Stimulated activated CD8-positive, alpha-beta memory T cell treated with anti-CD3 and anti-CD28 coated beads, Interleukin-4, amount 100 ng/mL, for 48 hours (primary cell): ENCODE measurements around the gene MVK.

Experiments used
- DNase-seq: peaks from one replicate; pipeline ENCODE4 v3.0.0-alpha.2; 2020

Gene MVK

DNA sequence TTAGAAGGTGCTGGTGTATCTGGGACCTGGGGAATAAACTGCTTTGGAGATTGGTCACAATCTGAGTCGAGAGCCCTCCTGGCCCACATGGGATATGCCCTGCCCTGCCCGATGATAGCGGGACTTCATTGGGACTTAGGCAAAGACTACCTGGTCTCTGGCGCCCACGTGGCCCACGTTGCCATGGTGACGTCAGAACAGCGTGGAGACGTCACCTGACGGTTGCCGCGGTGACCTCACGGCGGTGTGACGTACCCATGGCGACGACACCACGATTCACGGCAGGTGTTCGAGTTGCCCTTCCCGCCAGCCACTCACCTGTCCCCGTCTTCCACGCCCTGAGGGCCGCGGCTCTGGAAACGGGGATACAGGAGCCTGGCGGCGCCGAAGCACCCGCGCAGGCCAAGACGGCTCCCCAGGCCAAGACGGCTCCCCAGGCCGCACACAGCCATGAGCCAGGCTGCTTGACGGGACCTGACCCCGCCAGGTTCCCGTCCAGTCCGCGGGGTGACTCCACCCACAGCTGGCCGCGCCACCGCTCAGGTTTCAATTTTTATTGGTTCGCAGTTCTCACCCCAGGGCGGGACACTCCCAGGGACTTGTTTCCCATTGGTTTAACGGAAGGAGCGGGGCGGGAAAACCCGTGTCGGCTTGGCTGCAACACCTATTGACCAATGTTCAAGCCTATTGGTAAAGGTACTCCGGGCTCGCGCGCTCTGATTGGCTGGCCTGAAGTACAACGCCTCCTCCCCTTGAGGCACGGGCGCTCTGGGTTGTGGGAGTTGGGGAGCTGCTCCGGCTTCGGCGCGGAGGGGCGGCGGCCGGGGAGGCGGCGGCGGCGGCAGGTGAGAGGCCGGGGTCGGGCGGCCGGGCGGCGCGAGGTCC lies at the start of gene MVK, which contains the start of gene MMAB:
TSS of gene MVK (plus strand) at position 766 of the 885 bp plus-strand sequence. CDS start 1,029 bp downstream, outside the sequence.
TSS of gene MMAB (minus strand) at position 476 of the 885 bp plus-strand sequence. CDS start at position 452, 24 bp downstream.
- peak; percentile 97 for DNase-seq

DNA sequence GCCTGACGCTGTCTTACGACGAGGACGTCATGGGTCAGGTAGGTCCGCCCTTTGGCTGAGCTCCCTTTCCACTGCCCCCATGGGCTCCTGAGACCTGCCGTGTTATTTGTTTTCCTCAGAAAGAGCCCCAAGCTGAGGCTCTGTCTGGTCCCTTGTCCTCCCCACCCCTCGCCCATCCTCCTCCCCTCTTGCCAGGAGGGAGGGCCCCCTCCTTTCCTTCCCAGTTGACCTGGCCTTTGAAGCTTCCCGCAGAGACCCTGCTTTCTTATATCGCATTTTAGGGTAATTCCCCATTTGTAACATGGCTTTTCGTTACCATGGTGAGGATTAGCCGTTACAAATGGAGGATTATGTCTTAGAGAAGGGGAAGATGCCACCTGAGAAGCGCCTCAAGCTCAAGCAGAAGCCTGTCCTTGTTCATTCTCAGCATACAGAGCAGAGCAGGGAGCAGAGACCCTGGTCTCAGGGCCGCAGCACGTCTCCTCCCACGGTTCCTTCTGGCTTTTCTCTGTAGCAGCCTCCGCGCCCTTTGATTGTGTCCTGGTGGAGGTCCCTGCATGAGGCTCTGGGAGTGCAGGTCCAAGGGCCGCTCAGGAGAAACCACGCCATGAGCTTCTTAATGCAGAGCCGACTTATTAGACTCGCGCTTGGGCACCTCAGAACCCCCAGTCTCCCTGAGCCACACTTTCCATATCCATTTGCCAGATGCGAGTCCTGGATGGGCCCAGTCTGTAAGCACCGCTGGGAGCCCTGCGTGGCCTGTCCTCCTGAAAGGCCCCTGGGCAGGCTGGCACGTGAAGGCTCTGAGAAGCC lies 48.9 kb upstream of the MVK start:
- no peak for DNase-seq

DNA sequence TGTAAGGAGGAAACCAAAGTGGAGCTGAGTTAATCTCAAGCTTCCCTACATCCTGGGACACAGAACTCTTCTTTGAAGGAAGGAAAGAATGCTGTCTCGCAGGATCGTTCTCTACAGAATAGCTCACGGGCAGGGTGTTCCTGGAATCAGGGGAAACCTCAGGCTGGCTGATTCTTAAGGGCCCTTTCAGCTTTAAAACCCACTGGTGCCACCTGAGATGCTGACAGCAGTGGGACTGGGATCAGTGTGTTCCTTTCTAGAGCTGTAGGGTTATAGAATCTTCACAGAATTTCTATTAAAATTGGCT lies 48.4 kb upstream of the MVK start:
- no peak for DNase-seq

DNA sequence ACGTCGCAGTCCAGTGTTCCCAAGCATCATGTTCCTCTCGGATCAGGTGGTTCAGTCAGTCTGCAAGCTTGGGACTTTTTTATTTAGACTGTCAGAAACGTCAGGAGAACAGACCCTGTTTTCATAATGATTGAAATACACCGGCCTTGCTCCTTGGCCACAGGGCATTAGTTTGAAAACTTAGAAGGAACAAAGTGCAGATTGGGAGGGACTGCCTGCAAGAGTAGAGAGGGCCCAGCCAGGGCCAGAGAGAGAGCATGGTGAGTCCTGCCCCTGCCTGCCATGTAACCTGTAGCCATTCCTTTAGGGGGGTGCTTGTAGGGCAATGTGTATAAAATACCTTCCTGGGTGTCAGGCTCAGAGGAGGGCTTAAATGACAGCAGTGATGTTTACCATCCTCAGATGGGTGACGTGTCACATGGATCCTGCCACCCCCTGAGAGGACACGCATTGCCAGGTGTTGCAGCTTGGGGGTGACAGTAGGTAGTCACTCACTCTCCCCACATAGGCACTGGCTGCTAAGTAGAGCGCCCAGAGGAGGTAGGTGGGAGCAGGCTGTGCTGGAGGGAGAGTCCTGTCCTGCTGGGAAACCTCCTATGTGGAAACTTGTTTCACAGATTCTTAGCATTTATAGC lies 46.0 kb upstream of the MVK start:
- no peak for DNase-seq

DNA sequence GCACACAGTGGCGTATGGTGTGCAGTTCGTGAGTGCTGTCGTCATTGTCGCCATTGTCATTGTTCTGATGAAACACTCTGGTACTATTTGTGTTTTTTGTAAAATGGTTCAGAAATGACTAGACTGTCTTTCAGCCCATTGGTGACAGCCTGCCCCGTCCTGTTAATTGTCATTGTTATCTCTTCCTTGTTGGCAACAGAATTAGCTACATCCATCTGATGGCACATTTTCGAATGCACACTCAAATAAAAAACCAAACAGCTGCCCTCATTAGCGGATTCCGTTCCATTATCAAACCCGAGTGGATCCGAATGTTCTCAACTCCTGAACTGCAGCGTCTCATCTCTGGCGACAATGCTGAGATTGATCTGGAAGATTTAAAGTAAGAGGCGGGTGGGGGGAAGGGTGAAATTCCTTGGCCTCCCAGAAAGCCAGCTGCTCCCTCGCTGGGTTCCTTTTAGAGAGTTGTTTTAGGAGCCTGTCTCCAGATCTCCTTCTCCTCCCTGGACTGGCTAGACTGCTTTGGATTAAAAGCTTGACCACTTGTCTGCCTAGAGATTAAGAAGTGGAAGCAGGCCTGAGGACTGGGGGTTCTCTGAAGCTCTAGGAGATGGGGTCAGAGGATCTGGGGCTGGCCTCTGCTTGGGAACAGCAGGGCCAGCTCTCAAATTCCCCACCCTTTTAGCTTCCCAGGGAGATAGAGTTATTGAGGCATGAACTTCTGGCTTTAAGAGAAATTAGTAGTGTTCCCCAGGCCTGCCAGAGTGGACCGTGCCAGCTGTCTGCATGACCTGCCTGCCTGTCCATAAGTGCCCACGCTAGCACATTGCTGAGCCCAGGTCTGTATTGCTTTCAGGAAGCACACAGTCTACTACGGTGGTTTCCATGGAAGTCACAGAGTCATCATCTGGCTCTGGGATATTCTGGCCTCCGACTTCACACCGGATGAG lies 43.6 kb upstream of the MVK start:
- DNase-seq = no peak

DNA sequence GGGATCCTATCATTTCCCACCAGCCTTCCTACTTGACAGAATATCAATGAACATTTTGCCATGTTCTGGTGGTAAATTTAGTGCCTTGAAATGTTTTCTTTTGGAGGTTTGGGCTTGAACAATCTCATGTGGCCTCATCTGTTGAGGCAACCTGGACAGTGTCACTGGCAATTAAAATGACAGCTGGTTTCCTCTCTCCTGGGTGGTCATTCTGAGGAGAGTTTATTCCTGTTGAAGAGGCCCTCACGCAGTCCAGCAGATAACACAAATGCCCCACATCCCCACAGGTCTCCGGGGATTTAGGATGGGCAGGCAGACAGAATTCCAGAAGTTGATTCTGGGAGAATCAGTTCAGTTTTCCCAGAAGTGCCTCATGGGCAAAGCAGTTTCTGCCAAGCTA lies 42.2 kb upstream of the MVK start:
- DNase-seq = no peak

DNA sequence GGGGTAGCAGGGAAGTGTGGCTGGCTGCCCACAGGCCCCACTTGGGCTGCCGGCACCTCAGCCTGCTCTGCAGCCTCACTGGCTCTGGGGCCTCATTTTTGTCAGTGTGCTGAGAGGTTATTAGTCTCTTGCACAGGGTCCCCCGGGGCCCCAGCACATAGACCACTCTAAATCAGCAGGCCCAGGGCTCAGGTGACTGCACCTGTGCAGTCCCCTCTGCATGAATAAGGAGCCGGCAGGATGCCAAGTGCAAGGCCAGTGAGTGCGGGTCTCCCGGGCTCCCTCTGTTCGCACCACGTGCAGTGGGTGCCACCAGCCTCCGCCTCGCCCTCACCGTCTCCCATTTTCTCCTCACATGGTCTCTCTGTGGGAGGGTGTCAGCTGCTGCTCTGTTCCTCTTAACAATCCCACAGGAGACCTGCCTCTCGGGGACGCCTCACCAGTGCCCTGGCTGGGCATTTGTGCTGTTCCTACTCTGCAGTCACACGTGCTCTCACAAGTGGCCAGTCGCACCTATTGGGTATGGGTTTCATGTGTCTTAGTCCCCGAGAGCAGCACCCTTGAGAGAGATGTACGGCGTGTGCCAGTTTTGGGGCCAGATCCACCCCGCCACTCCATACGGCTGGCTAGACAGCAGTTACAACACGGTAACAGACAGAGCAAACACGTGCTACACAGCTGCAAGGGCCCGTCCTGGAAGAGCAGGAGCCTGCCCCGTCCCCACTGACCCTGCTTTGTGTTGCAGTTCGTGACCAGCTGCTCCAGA lies 40.7 kb upstream of the MVK start:
- DNase-seq = no peak

DNA sequence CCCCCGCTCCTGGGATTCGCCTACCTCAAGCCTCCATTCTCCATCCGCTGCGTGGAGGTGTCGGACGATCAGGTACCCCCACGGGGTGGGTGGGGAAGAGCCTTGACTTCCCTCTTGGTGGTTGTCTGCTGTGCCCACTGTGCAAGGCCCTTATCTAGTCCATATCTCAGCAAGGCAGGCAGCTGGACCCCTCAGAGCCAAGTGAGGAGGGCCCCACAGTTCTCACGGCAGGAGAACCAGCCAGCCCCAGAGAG lies 40.2 kb upstream of the MVK start:
- DNase-seq = no peak

DNA sequence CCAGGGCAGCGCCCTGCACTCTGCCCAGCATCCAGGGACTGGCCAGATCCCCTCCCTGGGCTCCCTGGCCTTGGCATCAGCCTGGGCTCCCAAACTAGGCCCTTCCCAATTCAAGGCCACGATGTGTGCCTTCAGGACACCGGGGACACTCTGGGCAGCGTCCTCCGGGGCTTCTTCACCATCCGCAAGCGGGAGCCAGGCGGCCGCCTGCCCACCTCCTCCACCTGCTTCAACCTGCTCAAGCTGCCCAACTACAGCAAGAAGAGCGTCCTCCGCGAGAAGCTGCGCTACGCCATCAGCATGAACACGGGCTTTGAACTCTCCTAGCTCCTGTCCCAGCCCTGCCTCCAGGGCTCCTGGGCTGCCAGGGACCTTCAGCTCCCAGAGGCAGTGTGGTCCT lies 39.1 kb upstream of the MVK start:
- DNase-seq = no peak

DNA sequence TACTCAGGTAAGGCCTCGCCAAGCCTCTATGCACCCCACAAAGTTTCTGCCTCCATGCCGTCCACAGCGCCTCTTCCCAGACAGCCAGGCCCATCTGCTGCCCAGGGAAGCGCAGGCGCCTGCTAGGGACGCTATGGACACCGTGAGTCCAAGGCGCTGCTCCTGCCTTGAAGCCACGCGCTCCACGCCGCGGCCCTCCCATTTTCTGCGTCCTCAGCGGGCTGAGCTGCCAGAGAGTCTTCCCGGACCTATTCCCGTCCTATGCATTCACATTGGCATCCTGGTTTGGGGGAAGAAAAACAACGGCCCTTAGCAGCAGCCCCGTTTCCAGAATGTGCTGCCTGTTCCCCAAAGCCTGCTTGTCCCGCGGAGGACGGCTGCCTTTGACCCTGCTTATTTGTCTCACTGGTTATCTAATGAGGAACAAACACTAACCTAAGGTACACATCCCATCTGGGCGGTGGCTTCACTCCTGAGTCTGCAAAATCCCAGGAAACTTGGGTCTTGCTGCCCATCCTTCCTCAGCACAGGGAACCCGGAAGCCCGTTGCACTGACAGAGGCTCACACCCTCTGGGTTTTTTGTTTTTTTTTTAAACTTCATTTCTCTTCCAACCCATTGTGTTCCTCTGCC lies 38.2 kb upstream of the MVK start:
- no peak for DNase-seq

DNA sequence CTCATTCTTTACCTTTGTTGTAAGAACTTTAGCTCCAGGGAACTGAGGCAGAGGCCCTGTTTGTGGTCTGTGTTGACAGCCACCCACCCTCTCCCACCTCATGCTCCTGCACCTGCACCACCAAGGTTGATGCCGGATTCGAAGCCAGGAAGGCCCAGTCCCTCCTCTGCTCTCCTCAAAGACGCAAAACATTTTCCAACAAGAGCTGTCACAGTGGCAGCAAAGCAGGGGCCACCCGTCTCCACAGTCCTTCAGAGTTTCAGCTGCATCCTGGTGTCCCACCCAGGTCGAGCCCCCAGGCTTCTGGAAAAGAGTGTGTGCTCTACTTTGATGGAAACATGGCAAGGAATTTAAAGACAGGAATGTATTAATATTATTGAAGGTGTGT lies 37.7 kb upstream of the MVK start:
- no peak for DNase-seq

DNA sequence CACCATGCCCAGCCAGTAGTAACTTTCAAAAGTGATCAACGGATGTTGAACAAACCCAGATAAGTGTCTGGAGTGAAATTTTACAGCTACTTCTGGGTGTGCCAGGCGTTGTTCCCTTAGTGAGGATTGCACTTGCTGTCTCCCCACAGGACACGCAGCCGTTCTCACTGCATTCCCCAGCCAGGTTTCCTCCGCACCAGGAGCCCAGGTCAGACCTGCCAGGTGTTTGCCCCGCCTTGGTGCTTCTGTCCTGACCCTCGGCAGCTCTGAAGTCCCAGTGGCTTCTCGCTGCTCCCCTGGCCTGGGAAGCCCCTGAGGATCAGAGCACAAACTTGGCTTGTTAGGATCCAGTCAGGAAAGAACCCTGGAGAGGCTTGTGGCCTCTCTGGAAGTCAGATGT lies 36.5 kb upstream of the MVK start:
- no peak for DNase-seq

DNA sequence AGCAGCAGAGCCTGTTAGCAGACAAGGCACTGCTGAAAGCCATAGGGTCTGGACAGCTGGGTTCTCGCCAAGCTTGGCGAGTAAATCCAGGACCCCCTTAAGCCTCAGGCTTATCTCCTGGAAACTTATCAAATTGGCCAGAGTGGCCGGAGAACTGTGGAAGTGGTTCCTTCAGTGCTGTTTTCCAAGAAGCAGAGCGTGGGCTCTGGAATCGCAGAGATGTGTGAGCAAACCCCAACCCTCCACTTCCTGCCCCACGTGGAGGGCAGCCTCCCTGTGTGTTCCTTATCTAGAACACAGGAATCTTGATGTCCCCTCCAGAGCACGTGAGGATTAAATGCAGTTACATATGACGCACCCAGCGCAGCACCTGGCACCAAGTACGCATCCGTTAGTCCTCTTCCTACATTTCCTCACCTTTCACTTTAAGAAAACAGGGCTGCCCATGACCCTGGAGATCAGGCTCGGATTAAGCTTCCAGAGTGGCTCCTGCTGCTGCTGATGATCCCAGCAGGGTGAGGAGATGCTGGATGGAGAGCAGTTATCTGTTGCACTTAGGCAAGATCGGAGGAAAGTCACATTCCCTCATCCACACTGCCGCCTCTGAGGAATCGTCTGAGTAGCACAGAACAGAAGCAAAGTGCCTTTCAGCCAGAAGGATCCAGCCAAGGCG lies 35.3 kb upstream of the MVK start:
- DNase-seq = no peak

DNA sequence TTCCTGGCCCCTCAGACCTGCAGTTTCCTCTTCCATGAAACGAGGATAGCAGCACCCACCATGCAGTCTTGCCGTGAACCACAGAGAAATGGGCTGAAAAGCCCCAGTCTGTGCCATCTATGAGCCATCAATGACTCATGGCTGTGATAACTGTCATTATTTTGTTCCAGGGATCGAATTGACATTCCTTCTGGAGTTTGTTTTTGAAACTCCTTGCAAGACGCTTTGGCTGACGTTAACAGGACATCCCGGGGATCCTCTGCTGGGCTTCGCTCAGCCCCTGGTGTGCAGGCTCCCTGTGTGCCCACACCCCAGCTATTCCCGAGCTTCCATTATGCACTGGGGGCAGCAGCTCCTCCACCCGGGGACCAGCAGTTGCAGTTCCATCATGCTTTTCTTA lies 34.1 kb upstream of the MVK start:
- no peak for DNase-seq

DNA sequence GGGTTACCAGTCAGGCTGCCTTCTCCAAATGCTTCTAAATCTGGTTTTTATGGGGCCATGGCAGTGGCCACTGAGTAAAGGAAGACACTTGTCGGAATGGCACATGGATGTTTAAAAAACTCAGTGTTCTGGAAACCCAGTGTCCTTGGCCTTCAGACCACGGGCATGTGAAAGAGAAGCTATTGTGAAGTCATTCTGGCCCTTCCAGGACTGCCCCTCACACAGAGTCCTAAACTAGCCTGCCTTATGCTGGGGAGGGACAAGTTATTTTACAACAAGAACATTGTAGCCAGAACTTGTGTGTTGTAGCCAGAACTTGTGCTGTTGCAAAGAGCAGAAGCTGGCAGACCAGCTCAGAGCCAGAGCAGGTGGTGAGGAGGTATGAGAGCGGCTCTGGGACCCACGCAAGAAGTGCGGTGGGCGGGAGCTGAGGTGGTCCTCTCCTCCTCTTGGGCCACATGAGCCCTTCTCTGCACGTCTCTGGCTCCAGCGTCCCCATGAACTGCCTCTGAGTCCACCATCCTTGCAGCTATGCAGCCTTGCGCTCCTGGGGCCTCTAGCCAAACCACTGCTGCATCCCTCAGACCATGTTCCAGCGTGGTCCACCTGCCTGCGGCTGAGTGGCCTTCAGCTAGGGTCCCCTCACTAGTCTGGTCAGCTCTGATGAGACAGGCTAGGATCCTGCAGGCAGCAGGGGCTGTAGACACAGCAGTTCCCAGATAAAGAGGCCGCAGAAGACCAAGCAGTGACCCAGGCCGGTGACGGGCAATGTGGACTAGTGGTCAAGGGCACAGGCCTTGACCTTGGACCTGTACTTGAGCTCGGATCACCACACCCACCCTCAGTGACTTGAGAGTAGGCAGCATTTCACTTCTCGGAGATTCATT lies 32.8 kb upstream of the MVK start:
- no peak for DNase-seq

DNA sequence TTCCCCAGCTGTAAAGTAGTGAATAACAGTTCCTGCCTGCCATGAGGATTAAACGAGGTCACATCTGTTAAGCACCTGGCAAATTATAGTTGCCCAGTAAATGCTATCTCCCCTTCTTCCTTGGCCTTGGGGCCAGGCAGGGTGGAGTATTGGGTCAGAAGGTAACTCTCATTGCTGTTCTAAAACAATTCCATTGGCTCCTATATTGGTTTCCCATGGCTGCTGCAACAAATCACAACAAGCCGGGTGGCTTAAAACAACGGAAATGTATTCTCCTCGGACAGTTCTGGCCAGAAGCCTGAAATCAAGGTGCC lies 32.2 kb upstream of the MVK start:
- no peak for DNase-seq

DNA sequence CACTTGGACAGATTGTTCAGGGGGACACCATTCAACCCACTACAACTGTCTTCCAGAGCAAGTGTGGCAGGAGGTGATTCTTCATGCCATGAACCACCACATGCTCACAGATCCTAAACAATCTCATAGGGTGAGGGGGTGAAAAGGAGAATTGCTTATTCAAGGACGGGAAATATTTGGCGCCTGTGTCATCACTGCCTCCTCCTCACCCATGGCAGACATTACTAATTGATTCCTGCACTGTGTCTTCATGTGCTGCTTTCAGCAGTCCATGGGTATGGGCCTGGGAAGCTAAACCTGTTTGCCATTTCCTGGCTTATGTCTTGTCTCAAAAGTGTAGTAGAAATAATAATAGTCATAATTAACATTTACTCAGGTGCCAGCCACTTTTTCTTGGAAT lies 31.6 kb upstream of the MVK start:
- no peak for DNase-seq

DNA sequence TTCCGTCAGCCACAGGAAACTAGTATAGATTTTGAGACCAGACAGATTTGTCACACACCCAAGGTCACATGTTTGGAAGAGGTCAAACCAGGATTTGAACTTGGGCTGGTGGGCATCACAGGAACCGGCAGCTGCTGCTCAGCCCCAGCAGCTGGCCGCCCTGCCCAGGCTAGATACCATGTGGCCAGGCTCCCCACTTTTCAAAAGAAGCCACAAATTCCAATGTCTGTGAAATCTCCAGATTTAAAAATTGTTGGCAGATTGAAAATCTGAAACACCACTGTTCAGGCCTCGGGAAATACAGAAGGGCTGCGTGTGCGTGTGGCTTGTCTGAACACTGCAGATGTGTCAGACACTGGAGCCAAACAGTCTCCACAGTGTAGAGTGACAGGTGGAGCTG lies 30.7 kb upstream of the MVK start:
- no peak for DNase-seq

DNA sequence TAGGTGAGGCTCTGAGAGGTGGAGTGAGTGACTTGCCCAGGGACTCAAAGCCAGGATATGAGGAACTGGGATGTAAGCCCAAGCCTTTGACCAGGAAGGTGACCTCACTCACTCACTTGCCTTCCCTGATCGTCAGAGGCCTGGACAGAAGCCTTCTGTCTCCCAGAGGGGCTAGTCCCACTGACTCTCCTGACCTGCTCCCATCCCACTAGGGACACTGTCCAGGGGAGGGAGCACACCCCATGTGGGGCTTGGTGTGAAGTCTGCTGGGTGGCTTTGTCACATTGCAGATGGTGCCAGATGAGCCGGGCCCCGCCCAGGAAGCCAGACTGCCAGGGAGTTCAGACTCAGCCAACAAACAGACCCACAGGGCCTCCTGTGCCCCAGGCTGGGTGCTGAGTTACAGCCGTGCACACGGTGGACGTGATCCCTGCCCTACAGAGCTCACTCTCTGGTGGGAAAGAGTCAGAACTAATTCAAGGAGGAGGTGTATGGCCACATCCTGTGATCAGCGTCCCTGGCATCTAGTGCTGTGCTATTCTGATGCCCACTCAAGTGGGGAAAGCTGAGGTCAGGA lies 28.6 kb upstream of the MVK start:
- peak; percentile 24 for DNase-seq

DNA sequence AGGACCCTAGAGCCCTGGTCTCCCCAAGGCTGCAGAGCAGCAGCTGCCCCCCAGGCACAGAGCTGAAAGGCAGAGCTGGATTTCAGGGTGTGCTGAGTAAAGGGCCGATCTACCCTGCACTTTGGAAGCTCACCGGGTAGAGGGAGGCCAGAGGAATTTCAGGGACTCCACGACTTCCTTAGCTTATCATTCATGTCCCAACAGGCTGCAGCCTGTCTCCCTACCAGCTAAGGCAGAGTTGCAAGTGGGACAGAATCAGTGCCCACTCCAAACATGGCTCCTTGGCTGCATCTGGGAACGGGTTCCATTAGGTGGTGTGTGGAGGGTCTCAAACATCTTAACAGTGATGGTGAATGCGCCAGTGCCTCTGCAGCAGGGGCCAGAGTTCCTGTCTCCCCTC lies 27.8 kb upstream of the MVK start:
- no peak for DNase-seq
